ENCODE results near the gene DCLK3. TPM values are rescaled to one million over a fixed set of nuclear protein-coding genes. Genes with fewer than 3 reads are reported as not detected.
A peak's percentile ranks its signal among the peaks of the same experiment; 100 is the strongest.

Gene DCLK3
- total RNA-seq, 1 donor from 2014 or later = not detected

DNA sequence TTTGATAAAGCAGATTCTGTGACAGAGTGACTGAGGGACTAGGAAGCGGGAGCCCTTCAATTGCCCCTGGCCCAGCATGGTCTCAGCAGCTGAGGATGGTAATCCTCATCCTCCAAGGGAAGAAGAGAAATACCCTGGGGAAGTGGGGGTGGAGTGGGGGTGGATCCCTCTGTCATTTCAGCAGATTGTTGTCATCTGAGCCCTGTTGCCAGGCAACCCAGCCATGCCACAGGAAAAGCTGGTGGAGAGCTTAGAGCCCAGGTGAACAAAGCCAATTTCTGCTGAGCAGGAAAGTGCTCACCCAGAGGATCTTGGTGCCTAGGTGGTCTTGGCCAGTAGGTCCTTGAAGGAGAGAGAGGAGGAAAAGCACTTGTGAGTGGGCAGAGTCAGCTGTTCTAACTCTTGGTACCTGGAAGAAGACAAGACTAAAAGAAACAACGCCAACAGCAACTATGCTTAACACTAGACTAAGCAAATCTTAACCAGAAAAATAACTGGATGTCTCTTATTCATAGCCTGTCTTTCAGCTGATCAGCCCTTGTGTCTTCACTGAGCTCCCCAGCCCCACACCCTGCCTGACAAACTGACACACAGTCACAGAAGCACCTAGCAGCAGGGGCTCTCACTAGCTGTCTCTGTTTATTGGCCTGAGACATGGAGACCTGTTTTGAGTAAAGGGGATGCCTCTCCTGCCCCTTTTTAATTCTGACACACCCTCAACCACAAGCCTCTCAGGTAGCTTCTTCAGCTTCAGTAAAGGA, 40.1 kb upstream of the DCLK3 start:
- Mint-ChIP-seq H3K9me3 (ENCODE audit: unreplicated experiment) (peaks cover 16% of the 10 kb centered on the region), H3K36me3 (ENCODE audit: unreplicated experiment) (no peaks in the 10 kb centered on the region), H3K4me3 (ENCODE audit: unreplicated experiment) (no peak overlapping the region), H3K27ac (ENCODE audit: unreplicated experiment) (no peak overlapping the region), H3K27me3 (ENCODE audit: unreplicated experiment) (peaks cover 13% of the 10 kb centered on the region), H3K4me1 (ENCODE audit: unreplicated experiment) (no peaks in the 10 kb centered on the region)
- TF ChIP-seq, protein P1, sequence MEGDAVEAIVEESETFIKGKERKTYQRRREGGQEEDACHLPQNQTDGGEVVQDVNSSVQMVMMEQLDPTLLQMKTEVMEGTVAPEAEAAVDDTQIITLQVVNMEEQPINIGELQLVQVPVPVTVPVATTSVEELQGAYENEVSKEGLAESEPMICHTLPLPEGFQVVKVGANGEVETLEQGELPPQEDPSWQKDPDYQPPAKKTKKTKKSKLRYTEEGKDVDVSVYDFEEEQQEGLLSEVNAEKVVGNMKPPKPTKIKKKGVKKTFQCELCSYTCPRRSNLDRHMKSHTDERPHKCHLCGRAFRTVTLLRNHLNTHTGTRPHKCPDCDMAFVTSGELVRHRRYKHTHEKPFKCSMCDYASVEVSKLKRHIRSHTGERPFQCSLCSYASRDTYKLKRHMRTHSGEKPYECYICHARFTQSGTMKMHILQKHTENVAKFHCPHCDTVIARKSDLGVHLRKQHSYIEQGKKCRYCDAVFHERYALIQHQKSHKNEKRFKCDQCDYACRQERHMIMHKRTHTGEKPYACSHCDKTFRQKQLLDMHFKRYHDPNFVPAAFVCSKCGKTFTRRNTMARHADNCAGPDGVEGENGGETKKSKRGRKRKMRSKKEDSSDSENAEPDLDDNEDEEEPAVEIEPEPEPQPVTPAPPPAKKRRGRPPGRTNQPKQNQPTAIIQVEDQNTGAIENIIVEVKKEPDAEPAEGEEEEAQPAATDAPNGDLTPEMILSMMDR (IDR thresholded peaks at IDR 0.05) = no peak
- peak; percentile 60 for DNase-seq (ENCODE audit: extremely low spot score, unreplicated experiment)

DNA sequence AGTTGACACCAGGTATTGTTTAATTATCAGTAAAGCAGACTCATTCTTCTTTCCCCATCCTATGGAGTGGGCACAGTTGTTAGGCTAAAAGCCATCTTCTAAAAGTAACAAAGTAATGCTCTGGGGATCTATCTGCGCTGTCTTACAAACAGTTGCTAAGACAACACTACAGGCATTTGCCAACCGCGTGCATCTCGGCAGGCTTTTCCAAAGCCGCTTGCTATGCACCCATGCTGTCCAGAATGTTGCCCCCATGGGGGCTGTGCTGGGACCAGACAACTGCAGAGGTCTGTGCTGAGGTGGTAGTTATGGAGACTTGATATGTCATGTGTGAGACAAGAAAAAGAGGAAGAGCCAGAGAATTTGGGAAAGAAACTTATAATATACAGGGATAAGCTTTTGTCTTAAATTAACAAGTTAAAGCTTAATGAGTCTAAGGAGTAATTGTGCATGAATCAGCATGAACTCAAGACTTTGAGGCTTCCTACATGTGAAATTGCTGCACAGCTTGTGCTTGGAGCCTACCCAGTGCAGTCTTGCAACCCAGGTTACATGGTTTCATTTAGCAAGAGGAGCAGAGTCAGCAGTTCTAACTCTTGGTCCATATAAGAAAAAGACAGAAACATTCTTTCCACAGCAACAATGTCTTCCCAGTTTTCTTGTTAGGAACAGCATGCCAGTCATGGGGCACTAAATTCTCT, 38.9 kb upstream of the DCLK3 start:
- H3K4me1 Mint-ChIP-seq (ENCODE audit: unreplicated experiment) = no peaks in the 10 kb centered on the region

DNA sequence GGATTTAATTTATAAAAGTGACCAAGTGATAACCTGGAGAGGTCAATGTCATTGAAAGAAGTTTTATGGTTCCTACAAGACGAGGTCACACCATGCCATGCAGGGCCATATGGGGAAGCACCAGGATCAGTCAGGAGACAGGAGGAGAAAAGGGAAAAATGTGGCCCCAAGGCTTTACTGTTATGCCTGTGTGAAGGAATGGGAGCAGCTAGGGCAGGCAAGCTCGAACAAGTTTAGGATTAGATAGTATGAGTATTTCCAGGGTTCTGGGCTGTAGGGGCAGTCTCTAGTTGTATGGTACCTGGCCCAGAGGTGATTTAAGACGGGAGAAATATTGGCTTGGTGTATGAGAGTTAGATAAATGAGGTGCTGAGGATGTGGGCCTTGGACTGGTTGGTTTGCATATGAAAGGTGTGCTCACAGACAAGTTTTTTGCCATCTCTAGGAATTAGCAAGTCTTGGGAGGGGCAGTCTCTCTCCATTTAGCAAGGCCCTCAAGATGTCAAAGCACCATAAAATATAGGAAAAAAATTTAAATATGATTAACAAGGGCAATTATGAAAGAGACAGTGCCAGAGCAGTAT, 36.3 kb upstream of the DCLK3 start:
- no peak for DNase-seq (ENCODE audit: extremely low spot score, unreplicated experiment)
- TF ChIP-seq, protein P1 (IDR thresholded peaks at IDR 0.05) = no peak
- peaks cover 14% of the 10 kb centered on the region for H3K27me3 Mint-ChIP-seq (ENCODE audit: unreplicated experiment)
- H3K27ac Mint-ChIP-seq (ENCODE audit: unreplicated experiment) = no peak overlapping the region
- H3K36me3 Mint-ChIP-seq (ENCODE audit: unreplicated experiment) = no peaks in the 10 kb centered on the region
- H3K9me3 Mint-ChIP-seq (ENCODE audit: unreplicated experiment) = peaks cover 2% of the 10 kb centered on the region
- no peak overlapping the region for H3K4me3 Mint-ChIP-seq (ENCODE audit: unreplicated experiment)
- no peaks in the 10 kb centered on the region for H3K4me1 Mint-ChIP-seq (ENCODE audit: unreplicated experiment)

More for the DNA sequence above, 38.9 kb upstream of the DCLK3 start:
- TF ChIP-seq, protein P1 (IDR thresholded peaks at IDR 0.05) = no peak
- Mint-ChIP-seq H3K9me3 (ENCODE audit: unreplicated experiment) (peaks cover 16% of the 10 kb centered on the region), H3K27ac (ENCODE audit: unreplicated experiment) (no peak overlapping the region), H3K36me3 (ENCODE audit: unreplicated experiment) (no peaks in the 10 kb centered on the region), H3K27me3 (ENCODE audit: unreplicated experiment) (peaks cover 13% of the 10 kb centered on the region), H3K4me3 (ENCODE audit: unreplicated experiment) (no peak overlapping the region)
- peak; percentile 72 for DNase-seq (ENCODE audit: extremely low spot score, unreplicated experiment)

DNA sequence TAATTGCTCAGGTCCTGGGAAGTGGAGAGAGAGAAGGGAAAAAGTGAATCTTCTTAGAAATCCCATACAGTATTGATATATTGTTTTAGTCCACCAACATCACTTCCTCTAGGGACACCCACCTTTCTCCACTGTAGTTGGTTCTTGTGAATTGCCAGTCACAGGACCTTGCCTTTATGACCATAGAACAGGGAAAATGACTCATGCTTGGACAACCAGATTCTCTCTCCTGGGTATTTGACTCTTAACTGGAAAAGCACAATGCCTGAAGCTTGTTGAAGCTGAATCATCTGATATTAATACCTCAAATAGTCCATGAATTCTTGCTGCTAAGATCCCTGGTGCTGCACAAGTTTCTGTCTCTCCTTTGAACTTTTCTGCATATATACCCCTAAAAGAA, 32.5 kb upstream of the DCLK3 start:
- DNase-seq (ENCODE audit: extremely low spot score, unreplicated experiment) = no peak
- H3K27ac Mint-ChIP-seq (ENCODE audit: unreplicated experiment) = no peak overlapping the region
- no peak overlapping the region for H3K4me3 Mint-ChIP-seq (ENCODE audit: unreplicated experiment)
- H3K36me3 Mint-ChIP-seq (ENCODE audit: unreplicated experiment) = no peaks in the 10 kb centered on the region
- no peaks in the 10 kb centered on the region for H3K9me3 Mint-ChIP-seq (ENCODE audit: unreplicated experiment)
- no peaks in the 10 kb centered on the region for H3K4me1 Mint-ChIP-seq (ENCODE audit: unreplicated experiment)
- TF ChIP-seq, protein P1 (IDR thresholded peaks at IDR 0.05) = no peak
- peaks cover 19% of the 10 kb centered on the region for H3K27me3 Mint-ChIP-seq (ENCODE audit: unreplicated experiment)

DNA sequence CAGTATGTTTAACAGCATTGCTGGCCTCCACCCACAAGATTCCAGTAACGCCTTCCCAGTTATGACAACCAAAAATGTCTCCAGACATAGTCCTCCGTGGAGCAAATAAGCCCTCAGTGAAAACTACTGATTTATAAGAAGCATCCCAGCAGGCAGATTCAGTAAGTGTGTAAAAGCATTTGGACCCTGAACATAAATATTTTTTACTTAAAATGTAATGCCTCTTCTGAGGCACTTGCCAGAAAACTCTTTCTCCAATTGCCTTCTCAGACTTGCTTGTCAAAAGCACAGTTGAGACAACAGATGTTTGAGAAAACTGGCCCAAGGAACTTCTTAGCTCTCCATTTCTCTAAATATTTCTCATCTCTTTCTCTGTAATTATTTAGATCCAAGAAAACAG, 31.8 kb upstream of the DCLK3 start:
- TF ChIP-seq, protein P1 (IDR thresholded peaks at IDR 0.05) = no peak
- no peaks in the 10 kb centered on the region for H3K9me3 Mint-ChIP-seq (ENCODE audit: unreplicated experiment)
- no peak for DNase-seq (ENCODE audit: extremely low spot score, unreplicated experiment)
- H3K4me3 Mint-ChIP-seq (ENCODE audit: unreplicated experiment) = no peak overlapping the region
- H3K27ac Mint-ChIP-seq (ENCODE audit: unreplicated experiment) = no peak overlapping the region
- H3K27me3 Mint-ChIP-seq (ENCODE audit: unreplicated experiment) = peaks cover 20% of the 10 kb centered on the region
- H3K4me1 Mint-ChIP-seq (ENCODE audit: unreplicated experiment) = no peaks in the 10 kb centered on the region
- H3K36me3 Mint-ChIP-seq (ENCODE audit: unreplicated experiment) = no peaks in the 10 kb centered on the region

All from osteocyte (in vitro differentiated cells).